Measurements from ENCODE around the gene ZYG11A. TPM values are rescaled to one million over a fixed set of nuclear protein-coding genes. Genes with fewer than 3 reads are reported as not detected.

The ZYG11A gene
- total and polyA plus RNA-seq, 2 donors from 2014 or later: 0.28 to 0.84 TPM

GRCh38 chr1:52880206-52880605, 37.6 kb downstream of the ZYG11A start:
- Histone ChIP-seq H3K9me3 (ENCODE audit: control insufficient read depth in 2 of 3, insufficient read depth in 1 of 3, low read length in 3 of 3) (no peaks in the 10 kb centered on the region), H3K4me3 (ENCODE audit: low read length in 3 of 3) (no peak overlapping the region), H3K4me1 (ENCODE audit: control insufficient read depth in 2 of 3, insufficient read depth in 2 of 3, low read depth in 1 of 3, low read length in 3 of 3) (no peaks in the 10 kb centered on the region), H3K36me3 (ENCODE audit: control insufficient read depth in 2 of 3, insufficient read depth in 3 of 3, low read length in 3 of 3) (no peaks in the 10 kb centered on the region), H3K9ac (ENCODE audit: low read length in 3 of 3) (no peak overlapping the region), H3K27me3 (ENCODE audit: control insufficient read depth, insufficient read depth, low read length) (no peaks in the 10 kb centered on the region), H3K27ac (ENCODE audit: low read depth in 2 of 2, low read length in 2 of 2) (no peak overlapping the region)
- FAIRE-seq: no peak
- DNase-seq: peak in 3 of 5 donors; percentile 22 to 64 (median 51)
- TF ChIP-seq CTCF (IDR thresholded peaks at IDR 0.05; ENCODE audit: borderline replicate concordance, extremely low read depth, insufficient read depth): no peak
- intact Hi-C loops (cut with DNase I): no loop called here

- intact Hi-C loops (cut with DNase I): no loop called here
- Histone ChIP-seq H3K36me3 (ENCODE audit: control insufficient read depth in 2 of 3, insufficient read depth in 3 of 3, low read length in 3 of 3) (no peaks in the 10 kb centered on the region), H3K27me3 (ENCODE audit: control insufficient read depth, insufficient read depth, low read length) (no peaks in the 10 kb centered on the region), H3K4me3 (ENCODE audit: low read length in 3 of 3) (no peak overlapping the region), H3K9ac (ENCODE audit: low read length in 3 of 3) (no peak overlapping the region), H3K9me3 (ENCODE audit: control insufficient read depth in 2 of 3, insufficient read depth in 1 of 3, low read length in 3 of 3) (no peaks in the 10 kb centered on the region), H3K27ac (ENCODE audit: low read depth in 2 of 2, low read length in 2 of 2) (no peak overlapping the region), H3K4me1 (ENCODE audit: control insufficient read depth in 2 of 3, insufficient read depth in 2 of 3, low read depth in 1 of 3, low read length in 3 of 3) (no peaks in the 10 kb centered on the region)
- DNase-seq (no peak), FAIRE-seq (no peak)
- no peak for TF ChIP-seq CTCF (IDR thresholded peaks at IDR 0.05; ENCODE audit: borderline replicate concordance, extremely low read depth, insufficient read depth)
Observed at GRCh38 chr1:52887483-52887882, 44.9 kb downstream of the ZYG11A start.

GRCh38 chr1:52892424-52893215, 50.1 kb downstream of the ZYG11A start:
- Histone ChIP-seq H3K36me3 (ENCODE audit: control insufficient read depth in 2 of 3, insufficient read depth in 3 of 3, low read length in 3 of 3) (peaks cover 0 to 19% (median 14%) of the 10 kb centered on the region in 3 donors), H3K9me3 (ENCODE audit: control insufficient read depth in 2 of 3, insufficient read depth in 1 of 3, low read length in 3 of 3) (no peaks in the 10 kb centered on the region), H3K4me3 (ENCODE audit: low read length in 3 of 3) (no peak overlapping the region), H3K9ac (ENCODE audit: low read length in 3 of 3) (no peak overlapping the region), H3K27me3 (ENCODE audit: control insufficient read depth, insufficient read depth, low read length) (no peaks in the 10 kb centered on the region), H3K27ac (ENCODE audit: low read depth in 2 of 2, low read length in 2 of 2) (no peak overlapping the region), H3K4me1 (ENCODE audit: control insufficient read depth in 2 of 3, insufficient read depth in 2 of 3, low read depth in 1 of 3, low read length in 3 of 3) (no peaks in the 10 kb centered on the region)
- TF ChIP-seq CTCF (IDR thresholded peaks at IDR 0.05; ENCODE audit: borderline replicate concordance, extremely low read depth, insufficient read depth): no peak
- DNase-seq (no peak), FAIRE-seq (no peak)
- intact Hi-C loops (cut with DNase I): no loop called here
